Lower leg skin (tissue), 3 donors: ENCODE measurements around the gene PTTG1IP.

ENCODE experiments used
- CTCF ChIP-seq, 3 donors: fragments of 450-650 bp; IDR thresholded peaks; one replicate each; pipeline ENCODE4 v1.5.1; 2016; ENCODE audit warnings: antibody characterized with exemption in 3 of 3, mild to moderate bottlenecking in 3 of 3, moderate library complexity in 2 of 3
- POLR2A ChIP-seq, 2 donors: fragments of 450-650 bp; IDR thresholded peaks; one replicate each; pipeline ENCODE4 v1.6.1; 2016 to 2017; ENCODE audit warnings: antibody characterized with exemption in 2 of 2, mild to moderate bottlenecking in 1 of 2, moderate library complexity in 1 of 2

- TF ChIP-seq CTCF (IDR thresholded peaks at IDR 0.05) (no peak), POLR2A (IDR thresholded peaks at IDR 0.05) (no peak)
These were observed 22.4 kb downstream of the PTTG1IP start for GRCh38 chr21:44850905-44851657.
